Measurements from ENCODE around the gene TMC2.

TMC2 gene

GRCh38 chr20:2626853-2627541 lies 90.6 kb downstream of the TMC2 start:
- DNase-seq (ENCODE audit: low read depth in 2 of 2) = peak; percentile 7 to 9

GRCh38 chr20:2631228-2631627 lies 94.9 kb downstream of the TMC2 start:
- DNase-seq (ENCODE audit: low read depth in 2 of 2) = no peak

- no peak for DNase-seq (ENCODE audit: low read depth in 2 of 2)
Measured at GRCh38 chr20:2633381-2633780, 97.0 kb downstream of the TMC2 start.

- no peak for DNase-seq (ENCODE audit: low read depth in 2 of 2)
Measured at GRCh38 chr20:2637246-2637645, 100.9 kb downstream of the TMC2 start.

- no peak for DNase-seq (ENCODE audit: low read depth in 2 of 2)
Measured at GRCh38 chr20:2640260-2640659, 103.9 kb downstream of the TMC2 start.

- no peak for DNase-seq (ENCODE audit: low read depth in 2 of 2)
Measured at GRCh38 chr20:2640899-2641298, 104.5 kb downstream of the TMC2 start.

- DNase-seq (ENCODE audit: low read depth in 2 of 2) = no peak
Measured at GRCh38 chr20:2643708-2644107, 107.3 kb downstream of the TMC2 start.

- DNase-seq (ENCODE audit: low read depth in 2 of 2) = peak; percentile 82 to 84
Measured at GRCh38 chr20:2651772-2652723, 115.7 kb downstream of the TMC2 start, which contains the start of gene NOP56. Gene NOP56, plus strand, starts transcription at chr20:2652632. Its CDS starts 29 bp downstream, at chr20:2652661.

GRCh38 chr20:2652724-2653555 lies 116.6 kb downstream of the TMC2 start:
- no peak for DNase-seq (ENCODE audit: low read depth in 2 of 2)

- no peak for DNase-seq (ENCODE audit: low read depth in 2 of 2)
Measured at GRCh38 chr20:2653556-2654383, 117.4 kb downstream of the TMC2 start.

GRCh38 chr20:2654384-2654822 lies 118.0 kb downstream of the TMC2 start:
- DNase-seq (ENCODE audit: low read depth in 2 of 2) = no peak

GRCh38 chr20:2654831-2655230 lies 118.5 kb downstream of the TMC2 start:
- no peak for DNase-seq (ENCODE audit: low read depth in 2 of 2)

- no peak for DNase-seq (ENCODE audit: low read depth in 2 of 2)
Measured at GRCh38 chr20:2655331-2656116, 119.2 kb downstream of the TMC2 start.

- DNase-seq (ENCODE audit: low read depth in 2 of 2) = no peak
Measured at GRCh38 chr20:2656471-2657117, 120.2 kb downstream of the TMC2 start.

GRCh38 chr20:2657241-2657640 lies 120.9 kb downstream of the TMC2 start:
- no peak for DNase-seq (ENCODE audit: low read depth in 2 of 2)

- DNase-seq (ENCODE audit: low read depth in 2 of 2) = no peak
Measured at GRCh38 chr20:2657674-2658073, 121.3 kb downstream of the TMC2 start.

- DNase-seq (ENCODE audit: low read depth in 2 of 2) = no peak
Measured at GRCh38 chr20:2658414-2659354, 122.3 kb downstream of the TMC2 start.

- no peak for DNase-seq (ENCODE audit: low read depth in 2 of 2)
Measured at GRCh38 chr20:2659547-2659946, 123.2 kb downstream of the TMC2 start.

All from fibroblast of skin of left quadriceps (primary cell).